GM21390 (cell line): ENCODE measurements around the gene BORCS5.
"Not testable (repeated sequence)": the region's sequence is repeated elsewhere in the genome, so short reads cannot be mapped to it uniquely, and the experiment has no call there.

Experiments
- ATAC-seq: cut with Tn5 transposase; IDR thresholded peaks from one replicate; pipeline ENCODE4 v1.9.1; 2021; ENCODE audit not compliant: unreplicated experiment

The BORCS5 gene

GRCh38 chr12:12356896-12357718 is at the start of gene BORCS5:
Gene BORCS5, plus strand, starts transcription at chr12:12357078. Its CDS starts 374 bp downstream, at chr12:12357452.
- ATAC-seq, result peak; percentile 86

GRCh38 chr12:12310695-12311094 is 46.2 kb upstream of the BORCS5 start:
- ATAC-seq, result not testable (repeated sequence)

- ATAC-seq, result no peak
Measured at GRCh38 chr12:12315838-12316237, 41.0 kb upstream of the BORCS5 start.

- no peak for ATAC-seq
Measured at GRCh38 chr12:12319451-12320183, 37.3 kb upstream of the BORCS5 start.

- ATAC-seq, result no peak
Measured at GRCh38 chr12:12323118-12323517, 33.8 kb upstream of the BORCS5 start.

- ATAC-seq, result no peak
Measured at GRCh38 chr12:12323591-12323990, 33.3 kb upstream of the BORCS5 start.

- no peak for ATAC-seq
Measured at GRCh38 chr12:12326262-12326661, 30.6 kb upstream of the BORCS5 start.

- ATAC-seq, result no peak
Measured at GRCh38 chr12:12327802-12328201, 29.1 kb upstream of the BORCS5 start.

- ATAC-seq, result no peak
Measured at GRCh38 chr12:12331244-12331771, 25.6 kb upstream of the BORCS5 start.

- no peak for ATAC-seq
Measured at GRCh38 chr12:12331896-12332295, 25.0 kb upstream of the BORCS5 start.

GRCh38 chr12:12333407-12334366 is 23.2 kb upstream of the BORCS5 start:
- ATAC-seq, result no peak

GRCh38 chr12:12334367-12335040 is 22.4 kb upstream of the BORCS5 start:
- ATAC-seq, result peak; percentile 61

GRCh38 chr12:12336049-12336411 is 20.8 kb upstream of the BORCS5 start:
- ATAC-seq, result peak; percentile 63

- no peak for ATAC-seq
Measured at GRCh38 chr12:12336511-12336910, 20.4 kb upstream of the BORCS5 start.

- no peak for ATAC-seq
Measured at GRCh38 chr12:12338527-12339168, 18.2 kb upstream of the BORCS5 start.

GRCh38 chr12:12349711-12350665 is 6.9 kb upstream of the BORCS5 start, which contains the start of gene MANSC1:
Gene MANSC1, minus strand, starts transcription at chr12:12350242. Its CDS starts 6,928 bp downstream, at chr12:12343314.
- no peak for ATAC-seq

GRCh38 chr12:12350868-12351463 is 5.9 kb upstream of the BORCS5 start:
- no peak for ATAC-seq
